Measurements from ENCODE around the gene TBL1X. TPM values are rescaled to one million over a fixed set of nuclear protein-coding genes. Genes with fewer than 3 reads are reported as not detected.

Gene TBL1X
- polyA plus RNA-seq, 3 donors, result 12.5 to 19.5 (median 13.8) TPM

DNA sequence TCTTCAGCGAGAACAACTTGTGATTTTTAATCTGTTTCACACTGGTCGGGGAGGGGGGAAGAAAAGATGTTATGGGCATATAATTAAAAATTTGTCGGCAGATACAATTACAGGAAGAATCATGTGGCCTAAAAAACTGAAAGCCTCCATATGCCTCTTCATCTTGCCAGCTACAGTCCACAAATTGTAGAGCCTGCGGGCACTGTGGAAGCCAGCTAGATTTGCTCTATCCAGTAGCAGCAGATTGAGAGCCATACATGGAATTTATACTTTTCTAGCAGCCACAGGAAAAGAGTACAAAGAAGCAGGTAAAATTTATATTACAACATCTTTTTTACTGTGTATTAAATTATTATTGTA lies 147.3 kb downstream of the TBL1X start:
- H3K4me1 ChIP-seq (ENCODE audit: control insufficient read depth in 1 of 2, insufficient read depth in 2 of 2, low read length in 2 of 2), result no peaks in the 10 kb centered on the region
- intact Hi-C loops (cut with micrococcal nuclease), result no loop called here
- H3K27ac ChIP-seq (ENCODE audit: low read depth in 1 of 2, low read length in 2 of 2), result no peak overlapping the region
- H3K36me3 ChIP-seq (replicated peaks in 1 of 2; ENCODE audit: control insufficient read depth in 1 of 2, insufficient read depth in 2 of 2, low read length in 2 of 2), result no peaks in the 10 kb centered on the region
- H3K27ac Mint-ChIP-seq, result no peak overlapping the region
- H3K4me2 ChIP-seq (replicated peaks; ENCODE audit: extremely low read depth, low read length, poor library complexity, severe bottlenecking), result no peak overlapping the region
- no peak overlapping the region for H3K4me3 ChIP-seq (replicated peaks in 1 of 3; ENCODE audit: low read depth in 2 of 3, low read length in 3 of 3)
- H3K27me3 Mint-ChIP-seq (ENCODE audit: low read depth in 3 of 3), result peaks cover 0 to 15% (median 3%) of the 10 kb centered on the region in 3 donors
- peaks cover 0 to 7% of the 10 kb centered on the region in 2 donors for H3K36me3 Mint-ChIP-seq
- DNase-seq, result no peak
- H3K4me3 Mint-ChIP-seq, result no peak overlapping the region
- H4K20me1 ChIP-seq (ENCODE audit: insufficient read depth, low read length), result peaks cover 94% of the 10 kb centered on the region
- no CpG with 5 or more reads among the region's 4 CpGs for WGBS (ENCODE audit: insufficient coverage)
- H3K9me3 ChIP-seq (replicated peaks in 1 of 2; ENCODE audit: control insufficient read depth in 1 of 2, insufficient read depth in 1 of 2, low read length in 2 of 2), result no peaks in the 10 kb centered on the region
- H3K79me2 ChIP-seq (ENCODE audit: insufficient read depth, low read length), result no peaks in the 10 kb centered on the region
- H3K4me1 Mint-ChIP-seq, result no peaks in the 10 kb centered on the region
- H3K27me3 ChIP-seq (ENCODE audit: control insufficient read depth in 2 of 2, insufficient read depth in 2 of 2, low read length in 2 of 2), result no peaks in the 10 kb centered on the region
- no peak overlapping the region for H3K9ac ChIP-seq (ENCODE audit: insufficient read depth, low read length, poor library complexity, severe bottlenecking)
- H3K9me3 Mint-ChIP-seq, result no peaks in the 10 kb centered on the region
- TF ChIP-seq CTCF (IDR thresholded peaks at IDR 0.05), result no peak
- H2AFZ ChIP-seq (ENCODE audit: insufficient read depth, low read depth, low read length, poor library complexity, severe bottlenecking), result no peak overlapping the region

- no peak overlapping the region for H3K4me2 ChIP-seq (replicated peaks; ENCODE audit: extremely low read depth, low read length, poor library complexity, severe bottlenecking)
- H3K9me3 ChIP-seq (replicated peaks in 1 of 2; ENCODE audit: control insufficient read depth in 1 of 2, insufficient read depth in 1 of 2, low read length in 2 of 2), result no peaks in the 10 kb centered on the region
- Mint-ChIP-seq H3K27ac (no peak overlapping the region), H3K4me1 (no peaks in the 10 kb centered on the region), H3K9me3 (peaks cover 0 to 2% (median 0%) of the 10 kb centered on the region in 7 donors), H3K27me3 (ENCODE audit: low read depth in 3 of 3) (peaks cover 0 to 8% (median 0%) of the 10 kb centered on the region in 3 donors), H3K4me3 (no peak overlapping the region), H3K36me3 (peaks cover 0 to 9% of the 10 kb centered on the region in 2 donors)
- DNase-seq, result no peak
- intact Hi-C loops (cut with micrococcal nuclease), result no loop called here
- no peak overlapping the region for H3K9ac ChIP-seq (ENCODE audit: insufficient read depth, low read length, poor library complexity, severe bottlenecking)
- H3K27me3 ChIP-seq (ENCODE audit: control insufficient read depth in 2 of 2, insufficient read depth in 2 of 2, low read length in 2 of 2), result no peaks in the 10 kb centered on the region
- no peaks in the 10 kb centered on the region for H3K4me1 ChIP-seq (ENCODE audit: control insufficient read depth in 1 of 2, insufficient read depth in 2 of 2, low read length in 2 of 2)
- WGBS (ENCODE audit: insufficient coverage), result no CpG with 5 or more reads among the region's 1 CpG
- H4K20me1 ChIP-seq (ENCODE audit: insufficient read depth, low read length), result peaks cover 88% of the 10 kb centered on the region
- H2AFZ ChIP-seq (ENCODE audit: insufficient read depth, low read depth, low read length, poor library complexity, severe bottlenecking), result no peak overlapping the region
- H3K4me3 ChIP-seq (replicated peaks in 1 of 3; ENCODE audit: low read depth in 2 of 3, low read length in 3 of 3), result no peak overlapping the region
- no peaks in the 10 kb centered on the region for H3K79me2 ChIP-seq (ENCODE audit: insufficient read depth, low read length)
- H3K27ac ChIP-seq (ENCODE audit: low read depth in 1 of 2, low read length in 2 of 2), result no peak overlapping the region
- TF ChIP-seq CTCF (IDR thresholded peaks at IDR 0.05), result no peak
- no peaks in the 10 kb centered on the region for H3K36me3 ChIP-seq (replicated peaks in 1 of 2; ENCODE audit: control insufficient read depth in 1 of 2, insufficient read depth in 2 of 2, low read length in 2 of 2)
These were observed 149.2 kb downstream of the TBL1X start for GRCh38 chrX:9614016-9614415.
